ENCODE results near the gene SSRP1.

DNA sequence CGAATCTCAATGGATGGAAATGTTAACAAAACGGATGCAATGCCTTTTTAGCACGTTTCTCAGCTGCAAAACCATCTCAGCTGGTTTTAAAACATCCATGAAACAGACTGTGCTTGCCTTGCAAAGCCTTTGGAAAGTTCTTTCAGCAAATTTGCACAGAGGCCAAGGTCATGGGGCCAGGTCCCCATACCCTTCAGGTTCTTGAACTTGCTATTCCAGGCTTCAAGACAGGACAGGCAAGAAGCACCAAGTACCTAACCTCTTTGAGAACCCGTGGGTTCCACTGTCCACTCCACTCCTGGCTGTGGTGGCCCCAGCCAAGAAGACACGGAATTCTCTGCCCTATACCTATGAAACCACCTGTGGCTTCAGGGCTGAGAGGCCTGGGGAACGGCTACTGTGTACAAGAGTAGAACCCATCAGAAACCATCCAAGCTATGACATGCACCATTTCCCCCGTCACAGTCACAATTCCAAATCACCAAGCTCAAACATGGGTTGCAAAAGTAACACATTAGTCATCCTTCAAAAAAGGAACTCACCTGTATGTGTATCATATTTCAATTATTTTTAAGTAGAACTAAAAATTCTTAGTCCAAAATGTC is 27.9 kb downstream of the SSRP1 start:
- TF ChIP-seq, protein P1, sequence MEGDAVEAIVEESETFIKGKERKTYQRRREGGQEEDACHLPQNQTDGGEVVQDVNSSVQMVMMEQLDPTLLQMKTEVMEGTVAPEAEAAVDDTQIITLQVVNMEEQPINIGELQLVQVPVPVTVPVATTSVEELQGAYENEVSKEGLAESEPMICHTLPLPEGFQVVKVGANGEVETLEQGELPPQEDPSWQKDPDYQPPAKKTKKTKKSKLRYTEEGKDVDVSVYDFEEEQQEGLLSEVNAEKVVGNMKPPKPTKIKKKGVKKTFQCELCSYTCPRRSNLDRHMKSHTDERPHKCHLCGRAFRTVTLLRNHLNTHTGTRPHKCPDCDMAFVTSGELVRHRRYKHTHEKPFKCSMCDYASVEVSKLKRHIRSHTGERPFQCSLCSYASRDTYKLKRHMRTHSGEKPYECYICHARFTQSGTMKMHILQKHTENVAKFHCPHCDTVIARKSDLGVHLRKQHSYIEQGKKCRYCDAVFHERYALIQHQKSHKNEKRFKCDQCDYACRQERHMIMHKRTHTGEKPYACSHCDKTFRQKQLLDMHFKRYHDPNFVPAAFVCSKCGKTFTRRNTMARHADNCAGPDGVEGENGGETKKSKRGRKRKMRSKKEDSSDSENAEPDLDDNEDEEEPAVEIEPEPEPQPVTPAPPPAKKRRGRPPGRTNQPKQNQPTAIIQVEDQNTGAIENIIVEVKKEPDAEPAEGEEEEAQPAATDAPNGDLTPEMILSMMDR (IDR thresholded peaks at IDR 0.05; ENCODE audit: borderline replicate concordance, extremely low read depth, low read length, poor library complexity, severe bottlenecking): no peak
- no peak for TF ChIP-seq EZH2 (IDR thresholded peaks at IDR 0.05; ENCODE audit: borderline replicate concordance, low read depth, low read length, severe bottlenecking)
